Left colon (tissue), 2 donors: ENCODE measurements around the gene ITPRID2. TPM values are rescaled to one million over a fixed set of nuclear protein-coding genes. Genes with fewer than 3 reads are reported as not detected.

Source experiments
- ATAC-seq: fragments of 200-7000 bp; cut with Tn5 transposase; one replicate; pipeline ENCODE4 v1.9.1; 2020; ENCODE audit warnings: mild to moderate bottlenecking, moderate library complexity
- DNase-seq, 2 donors: peaks; one replicate each; pipeline ENCODE4 v3.0.0-alpha.2; 2020
- intact Hi-C, 2 donors: fragments of 100-400 bp; cut with DNase I in 1 of 2; cut with micrococcal nuclease in 1 of 2; formaldehyde crosslinking; loops; one replicate each; pipeline versions ENCODE4 v1.11.2 to v1.14.0; 2022; cut with DNase I, micrococcal nuclease
- total RNA-seq, 2 donors: library from RNA; stranded (reverse); fragmentation: NEBNext Ultra II Directional; extraction: Animal tissue kit (Norgen Biotek cat#: 25700); gene quantifications; one replicate each; pipeline ENCODE4 v1.2.1, GENCODE V29; 2021
- donor health status: DM: no; HTN: no; CAD: no.
- donor health status: DM: yes; HTN: yes; CAD: no.

The ITPRID2 gene
- total RNA-seq, 2 donors from 2014 or later: 287 to 367 TPM

DNA sequence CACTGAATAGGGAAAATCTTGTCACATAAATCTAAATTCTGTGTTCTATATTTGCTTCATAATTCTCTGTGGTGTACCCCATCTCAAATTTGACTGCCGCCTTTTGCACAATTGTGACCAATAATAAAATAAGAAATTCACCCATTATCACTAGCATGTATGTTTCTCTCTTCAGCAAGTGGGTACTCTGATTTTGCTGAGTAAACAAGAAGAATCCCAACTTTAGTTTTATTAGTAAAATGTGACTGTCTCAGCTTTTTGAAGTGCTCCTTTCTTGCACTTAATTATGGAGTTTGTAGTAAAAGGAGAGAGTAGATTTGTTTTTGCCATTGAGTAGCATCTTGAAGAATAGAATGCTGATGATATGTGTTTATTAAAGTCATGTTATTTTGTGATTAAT lies 16.1 kb downstream of the ITPRID2 start:
- intact Hi-C loops: no loop called here
- ATAC-seq: no peak
- DNase-seq: no peak

DNA sequence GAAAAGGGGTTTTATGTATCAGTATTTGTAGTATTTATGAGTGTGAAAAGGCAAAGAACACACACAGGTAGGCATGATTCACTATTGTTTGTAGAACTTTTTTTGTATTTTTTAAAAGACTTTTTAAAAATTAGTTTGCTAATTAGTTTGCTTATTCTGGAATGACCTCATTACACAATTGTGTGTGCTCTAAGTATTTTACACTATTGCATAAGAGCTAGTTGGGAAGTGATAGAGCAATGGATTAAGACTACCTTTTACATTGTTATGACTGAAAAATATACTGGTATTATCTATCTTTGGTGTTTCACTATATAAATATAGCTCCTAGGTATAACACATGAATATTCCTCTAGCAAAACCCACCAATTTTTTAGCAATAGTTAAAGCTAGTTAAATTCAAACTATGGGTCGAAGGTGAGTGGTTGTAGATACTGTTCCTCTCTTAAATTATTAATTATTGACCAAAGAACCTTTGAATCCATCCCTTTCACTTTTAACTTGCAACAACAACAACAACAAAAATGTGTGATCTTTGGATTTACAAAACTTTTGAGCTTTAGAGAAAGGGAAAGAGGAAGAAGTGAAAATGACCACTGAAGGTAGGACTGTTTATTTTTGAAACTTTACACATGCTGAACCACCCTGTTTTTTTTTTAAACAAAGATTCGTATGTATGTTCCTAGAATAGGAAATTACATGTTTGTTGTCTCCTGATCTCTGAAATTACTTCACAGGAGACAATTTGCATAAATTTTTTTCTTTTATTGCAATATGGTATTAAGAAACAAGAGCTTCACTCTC lies 18.7 kb downstream of the ITPRID2 start:
- no peak for DNase-seq
- intact Hi-C loops: no loop called here
- peak; percentile 19 for ATAC-seq

DNA sequence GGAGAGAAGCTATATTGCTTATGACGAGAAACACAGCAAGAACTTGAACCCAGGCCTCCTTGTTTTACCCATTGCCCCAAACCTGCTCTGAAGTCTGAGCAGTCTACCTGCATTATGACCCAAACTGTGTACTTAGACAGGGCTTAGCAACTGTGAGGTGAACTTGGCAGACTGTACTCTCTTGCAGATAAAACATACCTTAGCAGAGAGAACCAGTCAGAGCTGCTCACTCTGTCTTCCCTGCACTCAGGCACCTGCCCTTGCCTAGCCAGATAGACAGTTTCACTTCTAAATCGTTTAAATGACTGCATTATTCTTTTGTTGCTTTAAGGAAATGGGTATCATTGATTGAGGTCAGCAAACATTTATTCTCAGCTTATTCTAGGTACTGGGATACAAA lies 20.3 kb downstream of the ITPRID2 start:
- ATAC-seq: peak; percentile 82
- no peak for DNase-seq
- intact Hi-C loops: no loop called here

DNA sequence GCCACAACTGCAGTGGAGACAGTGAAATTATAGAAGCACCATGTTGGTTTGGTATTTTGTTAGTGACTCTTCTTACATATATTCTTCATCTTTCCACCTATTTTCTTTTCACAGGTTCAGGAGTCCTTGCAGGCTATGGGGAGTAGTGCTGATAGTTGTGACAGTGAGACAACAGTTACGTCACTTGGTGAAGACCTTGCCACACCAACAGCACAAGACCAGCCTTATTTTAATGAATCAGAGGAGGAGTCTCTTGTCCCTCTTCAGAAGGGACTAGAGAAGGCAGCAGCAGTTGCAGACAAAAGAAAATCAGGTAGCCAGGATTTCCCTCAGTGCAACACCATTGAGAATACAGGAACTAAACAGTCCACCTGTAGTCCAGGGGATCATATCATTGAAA lies 23.6 kb downstream of the ITPRID2 start:
- ATAC-seq: no peak
- DNase-seq: no peak
- intact Hi-C loops: no loop called here

DNA sequence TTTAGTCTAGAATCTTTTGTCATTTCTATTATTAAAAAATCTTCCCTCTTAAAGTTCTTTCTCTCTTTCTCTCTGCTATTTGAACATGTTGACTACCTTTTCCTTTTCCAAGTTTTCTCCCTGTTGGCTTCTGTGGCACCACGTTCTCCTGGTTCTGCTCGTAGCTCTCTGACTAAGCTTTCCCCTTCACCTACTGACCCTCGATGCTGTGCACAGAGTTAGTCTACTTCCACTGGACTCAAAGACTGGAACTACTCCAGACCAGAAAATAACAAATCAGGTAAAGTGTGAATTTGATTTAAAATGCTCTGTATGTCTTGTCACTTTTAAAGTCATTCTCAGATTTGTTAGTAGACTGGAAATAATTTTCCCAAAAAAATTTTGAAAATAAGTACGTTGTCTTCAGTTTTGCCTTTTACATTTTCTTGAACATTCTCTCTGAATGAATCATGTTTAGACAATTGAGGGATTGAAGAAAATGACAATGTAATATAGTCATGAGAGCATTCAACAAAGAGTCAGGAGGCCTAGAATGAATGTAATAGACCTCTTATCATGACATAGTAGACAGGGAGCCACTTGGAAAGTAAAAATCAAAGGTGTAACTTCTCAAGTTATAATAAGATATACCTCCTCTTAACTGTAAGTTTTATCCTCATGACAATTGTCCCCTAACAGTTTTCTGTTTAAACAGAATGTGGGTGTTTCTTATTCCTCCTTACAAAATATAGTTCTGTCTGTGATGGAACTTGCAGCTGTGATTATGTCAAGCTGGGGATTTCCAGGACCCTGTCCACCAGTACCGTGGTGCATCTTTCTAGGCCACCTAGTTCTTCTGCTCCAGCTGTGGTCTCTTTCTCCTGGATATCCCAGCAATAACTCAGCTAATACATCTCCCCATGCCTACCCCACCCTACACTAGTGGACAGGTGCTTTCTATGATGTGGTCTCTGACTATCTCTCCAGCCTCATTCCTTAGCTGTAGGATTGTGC lies 25.5 kb downstream of the ITPRID2 start:
- no peak for DNase-seq
- ATAC-seq: no peak
- intact Hi-C loops: no loop called here

DNA sequence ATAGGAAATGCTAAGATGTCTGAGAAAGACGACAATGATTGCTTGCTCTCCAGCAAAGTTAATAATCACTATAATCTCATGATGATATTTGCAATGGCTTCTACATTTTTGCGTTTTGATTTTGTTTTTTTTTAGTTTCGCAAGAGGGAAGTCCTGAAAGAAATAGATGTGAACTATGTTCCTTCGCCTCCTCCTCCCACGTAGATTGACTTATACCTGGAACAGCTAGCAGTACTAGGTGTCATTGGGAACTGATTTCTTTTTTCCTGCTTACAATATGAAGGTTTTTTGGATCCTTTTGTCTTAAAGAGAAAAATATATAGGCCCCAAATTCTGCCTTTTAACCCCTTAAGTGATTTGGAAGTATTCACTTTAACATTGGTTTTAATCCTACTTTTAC lies 26.7 kb downstream of the ITPRID2 start:
- no peak for ATAC-seq
- DNase-seq: no peak
- intact Hi-C loops: no loop called here

DNA sequence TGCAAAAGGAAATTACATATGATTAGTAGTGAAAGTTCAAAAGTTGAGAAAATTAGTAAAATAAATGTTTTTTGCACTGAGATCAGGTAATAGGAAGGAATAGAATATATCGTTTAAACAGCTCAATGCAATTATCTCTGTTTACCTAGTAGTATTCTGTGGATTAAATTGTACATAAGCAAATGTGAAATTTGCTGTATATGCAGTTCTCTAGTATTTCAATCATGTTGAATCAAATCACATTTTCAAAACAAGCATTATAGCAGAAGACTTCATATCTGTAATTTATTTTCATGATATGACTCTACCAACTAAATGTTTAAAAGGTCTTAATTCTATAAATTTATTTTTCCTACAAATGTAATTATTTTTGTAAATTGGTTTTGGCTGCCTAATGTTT lies 31.6 kb downstream of the ITPRID2 start:
- no peak for DNase-seq
- intact Hi-C loops: no loop called here
- no peak for ATAC-seq

DNA sequence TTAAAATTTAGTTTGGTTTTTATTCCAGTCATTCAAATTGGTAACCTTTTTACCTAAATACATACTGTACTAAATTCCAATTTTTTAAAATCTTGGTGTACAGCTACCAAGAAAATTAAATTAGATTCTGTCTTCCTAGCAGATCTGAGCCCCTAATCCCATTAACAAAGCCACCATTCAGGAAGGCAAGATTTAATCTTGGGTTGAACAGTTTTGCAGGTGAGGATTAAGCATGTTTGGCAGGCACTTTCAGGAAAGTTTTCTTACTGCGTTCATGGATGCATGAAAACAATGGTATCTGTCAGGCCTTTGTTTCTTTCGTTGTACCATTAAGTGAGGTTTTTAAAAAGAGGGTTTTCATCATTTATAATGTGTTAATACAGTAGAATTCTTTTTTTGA lies 32.8 kb downstream of the ITPRID2 start:
- DNase-seq (no peak), ATAC-seq (no peak)
- intact Hi-C loops: no loop called here

DNA sequence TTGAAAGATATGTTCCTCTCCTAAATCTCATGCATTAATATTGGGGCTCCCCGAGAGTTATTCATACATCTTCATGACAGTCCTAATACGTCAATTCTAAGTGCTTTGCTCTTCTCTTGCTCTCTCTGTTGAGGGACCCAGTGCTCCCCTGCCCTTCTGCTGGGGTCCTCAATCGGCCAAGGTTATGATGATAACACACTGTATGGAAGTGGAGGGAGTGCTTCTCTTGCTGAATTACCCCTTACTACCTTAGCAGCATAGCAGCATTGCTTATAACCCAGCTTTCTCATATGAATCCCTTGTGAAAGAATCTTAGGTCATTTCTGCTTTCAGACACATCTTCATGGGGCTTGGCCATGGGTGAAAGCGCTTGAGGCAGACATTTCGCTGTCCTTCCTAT lies 43.2 kb downstream of the ITPRID2 start:
- ATAC-seq (peak; percentile 21), DNase-seq (no peak)
- intact Hi-C loops: no loop called here

DNA sequence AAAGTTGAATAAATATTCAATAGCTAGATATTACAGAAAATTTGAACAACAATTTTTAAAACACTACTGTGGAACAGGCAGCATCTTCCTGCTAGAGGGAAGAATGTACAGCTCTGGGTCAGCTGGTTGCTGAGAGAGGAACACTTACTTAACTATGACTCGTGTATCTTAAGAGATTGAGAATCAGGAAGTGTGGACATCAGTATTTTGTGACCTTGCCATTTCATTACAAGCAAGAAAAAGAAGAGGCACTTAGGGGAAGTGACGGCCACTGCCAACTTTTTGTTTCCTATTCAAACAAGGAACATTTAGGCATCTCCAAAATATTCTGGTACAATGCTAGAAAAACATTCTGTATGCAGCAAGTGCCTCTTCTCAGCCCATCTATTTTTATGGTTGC lies 45.9 kb downstream of the ITPRID2 start:
- no peak for DNase-seq
- ATAC-seq: no peak
- intact Hi-C loops: no loop called here

DNA sequence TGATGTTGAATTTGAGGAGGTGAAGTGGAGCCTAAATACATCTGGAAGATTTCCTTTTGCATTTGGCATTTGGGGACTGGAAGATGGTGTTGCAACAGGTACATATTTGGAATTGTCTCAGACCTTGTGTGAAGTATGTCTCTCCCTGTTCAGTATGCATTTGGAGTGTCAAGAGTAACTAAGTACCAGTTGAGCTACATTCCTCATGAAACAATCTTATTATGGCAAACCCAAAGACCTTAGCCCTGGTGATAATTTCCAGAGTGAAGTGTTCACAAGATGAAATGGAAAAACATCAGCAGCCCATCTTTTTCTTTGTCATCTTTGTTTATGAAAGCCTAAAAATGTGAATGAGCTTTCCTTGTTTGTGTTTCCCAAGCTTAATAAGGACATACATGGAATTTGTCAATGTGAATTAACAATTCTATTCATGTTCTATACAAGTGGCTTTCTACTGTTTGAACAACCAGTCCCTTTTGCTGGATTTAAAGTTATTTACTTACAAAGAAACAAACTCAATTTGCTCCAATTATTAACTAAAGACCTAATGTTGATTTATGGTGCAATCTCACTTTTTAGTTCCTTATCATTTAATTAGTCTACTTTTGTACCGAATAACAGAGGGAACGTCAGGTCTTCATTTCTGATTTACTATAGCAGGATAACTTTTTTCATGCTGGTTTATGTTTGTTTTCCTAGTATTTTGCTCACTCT lies 52.0 kb downstream of the ITPRID2 start:
- DNase-seq (no peak), ATAC-seq (no peak)
- intact Hi-C loops: no loop called here

DNA sequence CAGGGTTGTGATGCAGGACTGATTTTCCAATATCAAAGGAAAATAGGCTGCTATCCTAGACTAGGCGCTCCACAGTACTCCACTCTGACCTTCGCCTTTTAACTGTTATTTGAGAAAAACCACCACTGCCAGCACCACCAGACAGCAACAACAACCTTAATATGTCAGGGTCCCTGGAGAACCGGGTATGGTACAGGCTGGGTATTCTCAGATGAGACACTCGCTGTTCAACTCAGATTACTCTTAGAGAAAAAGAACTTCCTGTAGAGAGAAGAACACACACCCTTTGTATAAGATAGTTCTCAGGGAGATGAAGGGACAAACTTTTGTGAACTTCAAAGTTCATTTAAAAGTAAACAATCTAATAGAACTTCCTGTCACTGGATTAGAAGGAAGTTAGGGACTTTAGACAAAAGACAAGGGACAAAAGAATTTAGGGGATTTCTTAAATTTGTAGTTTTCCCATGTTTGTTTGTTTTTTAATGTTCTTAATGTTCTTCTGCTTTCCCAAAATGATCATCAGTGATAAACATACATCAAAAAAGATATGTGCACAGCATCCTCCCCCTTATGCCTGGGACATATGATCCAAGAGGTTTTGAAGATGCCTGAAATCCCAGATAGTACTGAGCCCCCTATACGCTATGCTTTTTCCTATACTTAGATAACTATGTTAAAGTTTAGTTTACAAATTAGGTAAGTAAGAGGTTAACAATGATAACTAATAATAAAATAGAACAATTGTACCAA lies 52.8 kb downstream of the ITPRID2 start:
- DNase-seq: no peak
- ATAC-seq: peak; percentile 39
- intact Hi-C loops: no loop called here

DNA sequence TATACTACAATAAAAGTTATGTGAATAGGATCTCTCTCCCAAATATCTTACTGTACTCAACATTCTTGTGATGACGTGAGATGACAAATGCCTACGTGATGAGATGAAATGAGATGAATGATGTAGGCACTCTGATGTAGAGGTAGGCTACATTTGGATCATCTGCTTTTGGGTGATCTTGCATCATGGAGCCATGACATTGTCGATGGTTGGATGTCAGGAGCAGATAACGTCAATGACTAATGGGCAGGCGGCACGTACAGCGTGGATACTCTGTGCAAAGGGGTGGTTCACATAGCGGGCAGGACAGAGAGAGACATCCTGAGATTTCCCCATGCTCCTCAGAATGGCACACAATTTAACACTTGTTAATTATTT lies 53.4 kb downstream of the ITPRID2 start:
- intact Hi-C loops: no loop called here
- DNase-seq (no peak), ATAC-seq (no peak)

DNA sequence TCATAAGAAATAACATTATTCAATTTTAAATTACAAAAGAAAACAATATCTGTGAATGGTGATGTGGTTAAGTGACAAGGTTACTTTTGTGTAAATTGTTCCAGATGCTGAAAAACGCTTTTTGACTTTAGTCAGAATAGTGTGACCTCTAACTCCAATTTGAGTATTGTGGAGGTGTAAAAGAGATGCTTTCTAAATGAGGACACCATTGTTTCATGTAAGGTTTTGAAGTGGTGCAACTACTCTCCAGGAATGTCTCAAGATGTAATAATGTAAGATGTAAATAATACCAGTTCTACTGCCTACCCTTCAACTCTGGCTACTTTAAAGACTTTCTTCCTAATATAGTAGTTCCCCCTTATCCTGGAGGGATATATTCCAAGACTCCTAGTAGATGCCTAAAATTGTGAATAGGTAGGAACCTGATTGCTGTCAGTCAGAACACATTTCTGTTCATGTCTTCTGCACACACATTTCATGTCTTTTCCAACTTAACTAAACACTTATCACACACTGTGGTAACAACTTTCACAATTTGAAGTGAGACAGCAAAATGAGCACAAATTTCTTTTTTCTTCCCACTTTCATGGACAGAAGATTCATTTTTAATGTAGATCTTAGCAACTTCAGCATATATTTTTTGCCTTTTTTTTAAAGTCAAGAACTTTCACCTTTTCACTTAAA lies 55.1 kb downstream of the ITPRID2 start:
- intact Hi-C loops: no loop called here
- ATAC-seq (no peak), DNase-seq (no peak)

DNA sequence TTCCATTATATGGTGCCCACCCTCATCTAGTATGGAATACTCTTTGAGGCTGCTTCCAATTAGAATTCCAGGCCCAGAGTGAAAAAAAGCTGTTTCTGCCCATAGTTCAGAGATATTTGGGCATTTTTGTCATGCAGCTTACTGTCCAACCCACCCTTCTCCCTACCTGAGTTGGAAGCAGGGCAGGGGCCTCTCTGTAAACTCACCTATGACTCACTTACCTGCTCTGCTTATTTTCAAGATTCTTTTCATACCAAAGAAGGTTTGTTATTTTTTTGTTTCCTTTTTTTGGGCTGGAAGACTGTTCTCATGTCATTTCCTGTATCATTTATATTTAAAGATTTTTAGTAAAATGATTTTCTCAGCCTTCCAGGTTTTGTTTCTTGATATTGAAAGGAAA lies 55.7 kb downstream of the ITPRID2 start:
- intact Hi-C loops: no loop called here
- no peak for ATAC-seq

DNA sequence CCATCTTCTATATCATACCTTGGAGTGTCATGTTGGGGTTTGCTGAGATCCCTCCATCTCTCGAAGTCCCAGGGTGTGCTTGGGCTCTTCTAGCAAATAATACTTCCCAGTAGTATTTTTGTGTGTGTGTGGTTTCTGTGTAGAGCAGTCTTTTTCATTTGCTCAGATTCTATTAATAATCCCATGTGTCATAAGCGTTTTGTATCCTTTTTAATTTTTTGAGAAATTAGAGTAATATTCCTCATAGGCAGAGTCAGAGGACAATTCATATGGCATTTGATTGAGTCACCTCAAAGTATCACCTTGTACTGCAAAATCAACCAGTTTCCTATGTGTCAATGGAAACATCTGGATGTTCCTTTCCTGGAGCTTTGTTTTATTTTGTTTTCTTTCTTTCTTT lies 56.7 kb downstream of the ITPRID2 start:
- DNase-seq: no peak
- intact Hi-C loops: no loop called here
- no peak for ATAC-seq

More for the DNA sequence above, 55.7 kb downstream of the ITPRID2 start:
- no peak for DNase-seq

DNA sequence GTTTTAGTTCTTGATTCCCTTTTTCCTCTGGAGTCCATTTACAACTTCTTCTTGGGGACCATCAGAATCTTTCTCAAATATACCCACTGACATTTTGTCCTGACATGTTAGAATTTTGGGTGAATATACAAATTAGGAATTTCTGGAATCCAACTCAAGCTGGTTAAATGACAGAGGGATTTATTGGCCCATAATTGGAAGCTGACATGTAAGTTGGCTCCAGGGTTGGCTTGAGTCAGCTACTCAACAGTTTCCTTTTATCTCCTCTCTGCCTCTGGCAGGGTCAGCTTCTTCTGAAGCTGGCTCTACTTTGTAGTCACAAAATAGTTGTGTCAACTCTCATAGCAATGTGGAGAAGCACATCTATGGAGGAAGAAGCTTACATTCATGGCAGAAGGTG lies 57.5 kb downstream of the ITPRID2 start:
- DNase-seq (no peak), ATAC-seq (no peak)
- intact Hi-C loops: no loop called here
